ENCODE results near the gene ATP8B4. TPM values are rescaled to one million over a fixed set of nuclear protein-coding genes. Genes with fewer than 3 reads are reported as not detected.

Gene ATP8B4
- total and polyA plus RNA-seq, 2 donors (not counting 3 experiments of a cell fraction or from before 2014, with no cell fraction given), result not detected

DNA sequence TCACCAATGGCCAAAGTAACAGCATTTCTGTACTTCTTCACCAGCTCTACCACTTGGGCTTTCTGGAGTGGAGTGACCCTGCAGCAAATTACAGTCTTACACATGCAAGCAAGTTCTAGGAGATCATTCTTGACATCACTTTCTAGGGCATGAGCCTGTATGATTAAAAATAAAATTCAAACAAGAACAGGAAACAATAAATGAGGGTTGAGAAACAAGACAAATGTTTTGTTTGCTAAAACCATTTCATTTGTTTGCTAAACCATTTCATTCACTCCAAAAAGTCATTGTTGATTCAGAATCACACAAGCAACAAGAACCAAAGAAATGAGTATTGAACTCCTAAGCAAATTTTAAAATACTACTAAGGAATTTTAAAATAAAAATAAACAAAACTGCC lies 220.9 kb downstream of the ATP8B4 start:
- dilution Hi-C loops (cut with MboI; ENCODE audit: extremely low pct_ligation_motif_present, low sequenced_read_pairs) (no loop called here), intact Hi-C loops (cut with micrococcal nuclease) (no loop called here)
- ChIA-PET CTCF (no interaction called here), POLR2A (no interaction called here)
- no peak for TF ChIP-seq MYC (IDR thresholded peaks at IDR 0.05; ENCODE audit: low read depth, low read length)
- TF ChIP-seq POLR2AphosphoS5 (IDR thresholded peaks at IDR 0.05; ENCODE audit: insufficient read depth, low read depth, low read length), result no peak
- TF ChIP-seq FOS (IDR thresholded peaks at IDR 0.05; ENCODE audit: borderline replicate concordance, insufficient read depth, low read length), result no peak
- TF ChIP-seq, protein P1, sequence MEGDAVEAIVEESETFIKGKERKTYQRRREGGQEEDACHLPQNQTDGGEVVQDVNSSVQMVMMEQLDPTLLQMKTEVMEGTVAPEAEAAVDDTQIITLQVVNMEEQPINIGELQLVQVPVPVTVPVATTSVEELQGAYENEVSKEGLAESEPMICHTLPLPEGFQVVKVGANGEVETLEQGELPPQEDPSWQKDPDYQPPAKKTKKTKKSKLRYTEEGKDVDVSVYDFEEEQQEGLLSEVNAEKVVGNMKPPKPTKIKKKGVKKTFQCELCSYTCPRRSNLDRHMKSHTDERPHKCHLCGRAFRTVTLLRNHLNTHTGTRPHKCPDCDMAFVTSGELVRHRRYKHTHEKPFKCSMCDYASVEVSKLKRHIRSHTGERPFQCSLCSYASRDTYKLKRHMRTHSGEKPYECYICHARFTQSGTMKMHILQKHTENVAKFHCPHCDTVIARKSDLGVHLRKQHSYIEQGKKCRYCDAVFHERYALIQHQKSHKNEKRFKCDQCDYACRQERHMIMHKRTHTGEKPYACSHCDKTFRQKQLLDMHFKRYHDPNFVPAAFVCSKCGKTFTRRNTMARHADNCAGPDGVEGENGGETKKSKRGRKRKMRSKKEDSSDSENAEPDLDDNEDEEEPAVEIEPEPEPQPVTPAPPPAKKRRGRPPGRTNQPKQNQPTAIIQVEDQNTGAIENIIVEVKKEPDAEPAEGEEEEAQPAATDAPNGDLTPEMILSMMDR (IDR thresholded peaks at IDR 0.05; ENCODE audit: extremely low read depth in 1 of 2, insufficient read depth in 1 of 2, low read depth in 1 of 2, low read length in 2 of 2), result no peak
- no peak for TF ChIP-seq JUN (IDR thresholded peaks at IDR 0.05; ENCODE audit: borderline replicate concordance, insufficient read depth, insufficient read length, low read depth)
- TF ChIP-seq EZH2 (IDR thresholded peaks at IDR 0.05; ENCODE audit: borderline replicate concordance, low read depth, low read length, severe bottlenecking), result no peak
- no peak for TF ChIP-seq POLR2A (IDR thresholded peaks at IDR 0.05; ENCODE audit: low read depth, low read length)
- no peak for TF ChIP-seq GATA2 (IDR thresholded peaks at IDR 0.05; ENCODE audit: insufficient read depth, insufficient read length, low read depth, low read length)
- TF ChIP-seq, protein P2, sequence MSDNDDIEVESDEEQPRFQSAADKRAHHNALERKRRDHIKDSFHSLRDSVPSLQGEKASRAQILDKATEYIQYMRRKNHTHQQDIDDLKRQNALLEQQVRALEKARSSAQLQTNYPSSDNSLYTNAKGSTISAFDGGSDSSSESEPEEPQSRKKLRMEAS (IDR thresholded peaks at IDR 0.05; ENCODE audit: insufficient read depth, insufficient read length), result no peak
- H3K36me3 ChIP-seq (ENCODE audit: control insufficient read depth in 2 of 2, extremely low read depth in 1 of 2, insufficient read depth in 2 of 2, low read length in 2 of 2), result no peaks in the 10 kb centered on the region
- H2AFZ ChIP-seq (ENCODE audit: low read depth, low read length), result no peak overlapping the region
- no peak overlapping the region for H3K27ac ChIP-seq (ENCODE audit: insufficient read depth, low read depth, low read length)
- FAIRE-seq (no peak), DNase-seq (ENCODE audit: low read depth, low spot score) (no peak)
- no peak overlapping the region for H3K9ac ChIP-seq (replicated peaks; ENCODE audit: extremely low read depth, insufficient read depth, low read length)
- no peaks in the 10 kb centered on the region for H3K27me3 ChIP-seq (ENCODE audit: control insufficient read depth in 2 of 2, insufficient read depth in 2 of 2, low read length in 2 of 2)
- H4K20me1 ChIP-seq (replicated peaks; ENCODE audit: control insufficient read depth, extremely low read depth, insufficient read depth, low read length), result no peaks in the 10 kb centered on the region
- H3K4me2 ChIP-seq (ENCODE audit: insufficient read depth, low read length), result no peak overlapping the region
- H3K9me3 ChIP-seq (replicated peaks; ENCODE audit: control insufficient read depth, insufficient read depth, low read length), result no peaks in the 10 kb centered on the region
- no peaks in the 10 kb centered on the region for H3K9me1 ChIP-seq (replicated peaks; ENCODE audit: control insufficient read depth, extremely low read depth, insufficient read depth, low read length)
- no peak overlapping the region for H3K4me3 ChIP-seq (replicated peaks in 1 of 3; ENCODE audit: insufficient read depth in 1 of 3, low read depth in 1 of 3, low read length in 3 of 3)
- BruUV-seq (replicated peaks), result no TSS peak
- H3K4me1 ChIP-seq (ENCODE audit: control insufficient read depth, extremely low read depth, insufficient read depth, low read length), result no peaks in the 10 kb centered on the region
- no peaks in the 10 kb centered on the region for H3K79me2 ChIP-seq (ENCODE audit: control insufficient read depth, insufficient read depth, low read length)

All from endothelial cell of umbilical vein (primary cell).